ENCODE data around the gene ERP44. TPM values are rescaled to one million over a fixed set of nuclear protein-coding genes. Genes with fewer than 3 reads are reported as not detected.
"Not testable (repeated sequence)": the region's sequence is repeated elsewhere in the genome, so short reads cannot be mapped to it uniquely, and the experiment has no call there.

The ERP44 gene
- total RNA-seq, 1 donor, result 19.4 TPM

DNA sequence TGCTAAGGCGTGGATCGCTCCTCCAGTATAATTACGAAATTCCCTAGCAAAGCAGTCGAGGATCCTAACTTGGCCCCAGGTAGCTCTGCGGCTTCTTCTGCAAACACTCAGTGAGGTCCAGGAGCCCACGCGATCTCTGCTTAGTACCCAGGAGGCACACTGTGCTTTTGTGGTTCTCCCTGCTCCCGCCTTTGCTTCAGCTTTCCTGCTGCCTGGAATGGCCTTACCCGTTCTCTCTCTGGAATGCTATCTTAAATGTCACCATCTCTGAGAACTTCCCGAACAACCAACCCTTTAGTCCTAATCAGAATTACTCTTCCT lies 882 bp upstream of the ERP44 start:
- no peak for DNase-seq (ENCODE audit: low read depth)
- TF ChIP-seq, protein P1, sequence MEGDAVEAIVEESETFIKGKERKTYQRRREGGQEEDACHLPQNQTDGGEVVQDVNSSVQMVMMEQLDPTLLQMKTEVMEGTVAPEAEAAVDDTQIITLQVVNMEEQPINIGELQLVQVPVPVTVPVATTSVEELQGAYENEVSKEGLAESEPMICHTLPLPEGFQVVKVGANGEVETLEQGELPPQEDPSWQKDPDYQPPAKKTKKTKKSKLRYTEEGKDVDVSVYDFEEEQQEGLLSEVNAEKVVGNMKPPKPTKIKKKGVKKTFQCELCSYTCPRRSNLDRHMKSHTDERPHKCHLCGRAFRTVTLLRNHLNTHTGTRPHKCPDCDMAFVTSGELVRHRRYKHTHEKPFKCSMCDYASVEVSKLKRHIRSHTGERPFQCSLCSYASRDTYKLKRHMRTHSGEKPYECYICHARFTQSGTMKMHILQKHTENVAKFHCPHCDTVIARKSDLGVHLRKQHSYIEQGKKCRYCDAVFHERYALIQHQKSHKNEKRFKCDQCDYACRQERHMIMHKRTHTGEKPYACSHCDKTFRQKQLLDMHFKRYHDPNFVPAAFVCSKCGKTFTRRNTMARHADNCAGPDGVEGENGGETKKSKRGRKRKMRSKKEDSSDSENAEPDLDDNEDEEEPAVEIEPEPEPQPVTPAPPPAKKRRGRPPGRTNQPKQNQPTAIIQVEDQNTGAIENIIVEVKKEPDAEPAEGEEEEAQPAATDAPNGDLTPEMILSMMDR (IDR thresholded peaks at IDR 0.05; ENCODE audit: insufficient read depth, low read length), result no peak
- peak overlapping the region; percentile 81 for H3K4me3 ChIP-seq (ENCODE audit: low read depth, low read length)

DNA sequence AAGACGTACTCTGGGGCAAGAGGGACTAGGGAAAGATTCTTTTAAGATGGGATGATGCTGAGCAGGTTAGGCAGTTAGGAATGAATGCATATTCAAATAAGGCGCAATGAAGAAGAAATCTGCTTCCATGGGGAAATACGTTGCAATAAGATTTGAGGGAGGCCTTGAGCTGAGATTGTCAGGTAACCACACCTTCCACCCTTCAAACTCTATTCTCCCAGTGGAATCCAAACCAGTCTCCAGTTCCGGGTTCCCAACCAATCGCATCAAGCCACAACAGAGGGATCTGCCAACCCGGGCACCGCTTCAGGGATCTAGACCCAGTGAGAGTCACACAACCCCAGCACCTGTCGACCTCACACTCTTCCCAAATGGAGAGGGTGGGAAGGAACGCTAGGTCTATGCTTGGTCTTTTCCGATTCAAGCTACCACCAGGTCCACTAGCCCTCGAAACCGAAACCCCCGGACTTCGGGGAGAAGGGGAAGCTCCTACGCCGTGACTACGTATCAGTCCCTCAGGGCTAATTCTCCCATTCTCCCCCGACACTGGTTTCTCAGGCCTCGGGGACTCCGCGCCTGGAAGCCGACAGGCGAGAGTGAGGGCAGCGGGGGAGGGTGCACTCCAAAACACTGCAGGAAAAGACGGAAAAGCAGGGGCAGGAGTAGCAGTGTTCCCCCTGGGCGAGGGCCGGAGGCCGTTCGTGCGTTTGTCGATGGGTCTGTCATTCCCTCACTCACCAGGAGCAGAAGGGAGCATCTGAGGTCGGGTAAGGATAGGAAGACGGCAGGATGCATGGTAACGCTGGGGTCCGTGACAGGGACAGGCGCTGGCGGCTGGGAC lies 534 bp downstream of the ERP44 start:
- H3K4me3 ChIP-seq (ENCODE audit: low read depth, low read length), result peak overlapping the region; percentile 100
- DNase-seq (ENCODE audit: low read depth), result peak; percentile 50
- TF ChIP-seq, protein P1 (IDR thresholded peaks at IDR 0.05; ENCODE audit: insufficient read depth, low read length), result no peak

DNA sequence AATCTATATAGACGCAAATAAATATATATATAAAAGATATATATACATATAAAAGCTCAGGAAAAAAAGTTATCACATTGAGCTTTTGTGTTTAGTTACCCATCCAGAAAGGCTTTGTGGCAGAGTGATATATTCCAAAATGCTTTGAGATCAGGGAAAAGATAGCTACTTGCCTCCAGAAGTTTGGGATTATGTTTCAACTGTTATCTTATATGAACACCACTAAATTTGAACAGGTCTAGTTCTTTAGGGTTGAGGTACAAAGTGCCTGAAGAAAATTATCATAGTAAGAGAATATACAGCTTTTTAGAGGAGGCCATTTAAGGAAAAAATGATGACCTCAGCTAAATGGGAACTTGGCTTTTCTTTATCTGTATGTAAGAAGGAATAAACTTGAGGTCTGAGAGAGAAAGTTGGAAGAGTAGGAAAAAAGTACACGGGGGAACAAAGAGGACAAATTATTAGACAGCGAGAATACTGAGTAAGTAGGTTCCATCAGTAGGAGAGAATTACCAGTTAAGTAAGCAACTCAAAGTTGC lies 2.4 kb downstream of the ERP44 start:
- DNase-seq (ENCODE audit: low read depth), result peak; percentile 15

DNA sequence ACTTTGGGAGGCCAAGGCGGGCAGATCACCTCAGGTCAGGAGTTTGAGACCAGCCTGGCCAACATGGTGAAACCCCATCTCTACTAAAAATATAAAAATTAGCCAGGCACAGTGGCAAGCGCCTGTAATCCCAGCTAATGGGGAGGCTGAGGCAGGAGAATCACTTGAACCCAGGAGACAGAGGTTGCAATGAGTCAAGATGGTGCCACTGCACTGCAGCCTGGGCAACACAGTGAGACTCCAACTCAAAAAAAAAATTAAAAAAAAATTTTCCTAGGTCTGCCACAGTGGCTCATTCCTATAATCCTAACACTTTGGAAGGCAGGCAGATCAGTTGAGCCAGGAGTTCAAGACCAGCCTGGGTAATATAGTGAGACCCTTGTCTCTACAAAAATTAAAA lies 4.4 kb downstream of the ERP44 start:
- DNase-seq (ENCODE audit: low read depth); H3K4me3 ChIP-seq (ENCODE audit: low read depth, low read length): not testable (repeated sequence)

More for the DNA sequence above, 2.4 kb downstream of the ERP44 start:
- H3K4me3 ChIP-seq (ENCODE audit: low read depth, low read length), result no peak overlapping the region
- TF ChIP-seq, protein P1 (IDR thresholded peaks at IDR 0.05; ENCODE audit: insufficient read depth, low read length), result no peak

DNA sequence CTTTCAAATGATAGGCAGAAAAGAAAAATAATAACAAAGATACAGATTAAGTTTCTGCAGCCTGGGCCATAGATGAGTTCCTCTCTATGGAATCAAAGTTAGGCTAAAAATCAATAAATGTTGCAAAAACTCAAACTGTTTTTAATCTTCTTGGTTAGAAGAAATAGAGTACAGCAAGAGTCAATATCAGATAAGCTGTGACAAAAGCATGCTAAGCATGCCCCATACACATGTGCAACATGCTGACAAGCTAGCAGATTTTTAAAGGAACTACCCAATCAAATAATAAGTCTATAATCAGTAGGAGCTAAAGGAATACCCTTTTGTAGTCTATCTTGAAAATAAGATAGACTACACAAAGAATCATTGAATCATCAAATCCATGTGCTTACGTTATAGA lies 6.7 kb downstream of the ERP44 start:
- TF ChIP-seq, protein P1 (IDR thresholded peaks at IDR 0.05; ENCODE audit: insufficient read depth, low read length), result no peak
- DNase-seq (ENCODE audit: low read depth), result no peak
- no peak overlapping the region for H3K4me3 ChIP-seq (ENCODE audit: low read depth, low read length)

DNA sequence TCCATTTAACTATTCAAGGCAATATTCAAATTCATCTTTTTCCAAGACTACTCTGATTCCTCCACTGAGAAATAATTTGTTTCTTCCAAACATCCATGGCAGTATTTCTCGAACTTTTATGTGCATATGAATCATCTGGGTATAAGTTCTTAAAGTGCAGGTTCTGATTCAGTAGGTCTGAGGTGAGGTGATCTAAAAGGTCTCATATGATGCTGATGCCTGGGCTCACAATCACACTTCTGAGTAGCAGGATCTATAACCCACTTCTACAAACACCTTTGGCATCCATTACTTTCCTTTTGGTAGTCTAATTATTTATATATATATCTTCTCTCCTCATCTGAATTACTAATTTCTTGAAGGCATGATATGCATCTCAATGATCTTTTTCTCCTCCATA lies 7.2 kb downstream of the ERP44 start:
- H3K4me3 ChIP-seq (ENCODE audit: low read depth, low read length), result no peak overlapping the region
- DNase-seq (ENCODE audit: low read depth), result no peak
- TF ChIP-seq, protein P1 (IDR thresholded peaks at IDR 0.05; ENCODE audit: insufficient read depth, low read length), result no peak

DNA sequence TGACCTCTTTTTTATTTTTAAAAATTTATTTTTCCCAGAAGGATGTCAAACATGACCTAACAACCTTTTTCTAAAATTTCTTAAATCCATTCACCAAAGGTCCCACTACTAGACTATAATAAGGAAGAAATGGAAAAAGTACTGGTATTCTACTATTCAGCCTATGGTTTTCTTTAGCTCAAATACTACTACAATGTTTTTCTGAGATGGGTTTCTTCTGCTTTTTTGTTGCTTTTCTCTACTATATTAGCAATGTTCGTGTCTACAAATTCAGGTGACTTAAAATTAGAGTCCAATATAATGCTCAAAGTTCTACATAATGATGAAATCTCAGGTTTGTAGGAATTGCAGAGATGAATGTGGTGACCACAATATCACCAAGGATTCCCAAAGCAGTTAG lies 7.9 kb downstream of the ERP44 start:
- H3K4me3 ChIP-seq (ENCODE audit: low read depth, low read length), result no peak overlapping the region
- TF ChIP-seq, protein P1 (IDR thresholded peaks at IDR 0.05; ENCODE audit: insufficient read depth, low read length), result no peak
- DNase-seq (ENCODE audit: low read depth), result no peak

Measured in fibroblast of the aortic adventitia (primary cell).